IMR-90 (cell line): ENCODE results near the gene SSPN. TPM values are rescaled to one million over a fixed set of nuclear protein-coding genes. Genes with fewer than 3 reads are reported as not detected.

Source experiments
- ATAC-seq: fragments of 200-7000 bp; cut with Tn5 transposase; 2 replicates; pipeline ENCODE4 v1.9.1; 2020; ENCODE audit warnings: low read depth, mild to moderate bottlenecking, moderate library complexity
- BruUV-seq: library from RNA; stranded (reverse); fragments of 400-500 nt; replicated peaks from 2 replicates; lab custom pipeline; 2021; lab: Mats Ljungman, UMichigan
- CTCF ChIA-PET: fragments of 300-600 bp; formaldehyde crosslinking; extraction: SDS; loops from one replicate; lab custom pipeline; 2021; ENCODE audit warnings: antibody characterized with exemption; lab: Yijun Ruan, JAX
- POLR2A ChIA-PET: fragments of 300-600 bp; sonication (Branson Sonifier 250); formaldehyde crosslinking; loops from one replicate; lab custom pipeline; 2022; ENCODE audit warnings: antibody characterized with exemption; ENCODE audit not compliant: unreplicated experiment; lab: Charles Lee
- DNase-seq: peaks from one replicate; pipeline ENCODE4 v3.0.0; 2013
- H2AFZ ChIP-seq: replicated peaks from 2 replicates; pipeline ENCODE3; 2013; ENCODE audit warnings: low read length, mild to moderate bottlenecking; ENCODE audit not compliant: poor library complexity
- H2AK5ac ChIP-seq: 2 replicates; pipeline ENCODE4 v1.6.1; 2013; ENCODE audit warnings: low read depth, low read length, inconsistent platforms
- H2AK9ac ChIP-seq: replicated peaks from 2 replicates; pipeline ENCODE3; 2013; ENCODE audit warnings: mild to moderate bottlenecking, low read depth, low read length, moderate library complexity; ENCODE audit not compliant: poor library complexity
- H2BK120ac ChIP-seq: 2 replicates; pipeline ENCODE4 v1.6.1; 2013; ENCODE audit warnings: low read depth, low read length, inconsistent platforms
- H2BK15ac ChIP-seq: 3 replicates; pipeline ENCODE4 v1.6.1; 2013; ENCODE audit warnings: low read depth, low read length, inconsistent platforms
- H2BK20ac ChIP-seq: 2 replicates; pipeline ENCODE4 v1.6.1; 2013; ENCODE audit warnings: low read depth, mild to moderate bottlenecking, inconsistent platforms, low read length, moderate library complexity
- H2BK5ac ChIP-seq: 2 replicates; pipeline ENCODE4 v1.6.1; 2013; ENCODE audit warnings: mild to moderate bottlenecking, low read depth, low read length, inconsistent platforms; ENCODE audit not compliant: poor library complexity, severe bottlenecking
- H3K14ac ChIP-seq: replicated peaks from 2 replicates; pipeline ENCODE4 v1.6.1; 2013; ENCODE audit warnings: low read depth, low read length, inconsistent platforms
- H3K18ac ChIP-seq: 2 replicates; pipeline ENCODE4 v1.6.1; 2013; ENCODE audit warnings: low read depth, low read length, control low read depth
- H3K23ac ChIP-seq: 2 replicates; pipeline ENCODE4 v1.6.1; 2013; ENCODE audit warnings: low read depth, low read length, inconsistent platforms
- H3K27ac ChIP-seq: 2 replicates; pipeline ENCODE4 v1.5.1; 2013; ENCODE audit warnings: mild to moderate bottlenecking, control low read depth, low read length; ENCODE audit not compliant: insufficient read depth
- H3K27me3 ChIP-seq: 2 replicates; pipeline ENCODE4 v1.6.1; 2013; ENCODE audit warnings: low read length; ENCODE audit not compliant: control insufficient read depth, insufficient read depth
- H3K36me3 ChIP-seq: 2 replicates; pipeline ENCODE4 v1.6.1; 2013; ENCODE audit warnings: low read length, mixed read lengths; ENCODE audit not compliant: control insufficient read depth, insufficient read depth
- H3K4ac ChIP-seq: 2 replicates; pipeline ENCODE4 v1.6.1; 2013; ENCODE audit warnings: low read depth, low read length, inconsistent platforms
- H3K4me1 ChIP-seq: 2 replicates; pipeline ENCODE4 v1.6.1; 2013; ENCODE audit warnings: low read length, mixed read lengths; ENCODE audit not compliant: control insufficient read depth, insufficient read depth
- H3K4me2 ChIP-seq: 2 replicates; pipeline ENCODE4 v1.6.1; 2013; ENCODE audit warnings: low read depth, mild to moderate bottlenecking, control low read depth, low read length, moderate library complexity
- H3K4me3 ChIP-seq: 2 replicates; pipeline ENCODE4 v1.5.1; 2013; ENCODE audit warnings: low read depth, mild to moderate bottlenecking, control low read depth, low read length, moderate library complexity; ENCODE audit not compliant: insufficient read depth
- H3K56ac ChIP-seq: 2 replicates; pipeline ENCODE4 v1.6.1; 2013; ENCODE audit warnings: low read length, inconsistent platforms; ENCODE audit not compliant: insufficient read depth; ENCODE audit errors: extremely low read depth
- H3K79me1 ChIP-seq, 2 experiments: 2 replicates each; pipeline ENCODE4 v1.6.1; 2013; ENCODE audit warnings: low read length in 2 of 2, inconsistent platforms in 1 of 2, low read depth in 1 of 2
- H3K9ac ChIP-seq: 2 replicates; pipeline ENCODE4 v1.6.1; 2013; ENCODE audit warnings: low read depth, low read length, control low read depth
- H3K9me1 ChIP-seq: 2 replicates; pipeline ENCODE4 v1.6.1; 2013; ENCODE audit warnings: low read length, inconsistent platforms; ENCODE audit not compliant: insufficient read depth
- H3K9me3 ChIP-seq: 2 replicates; pipeline ENCODE4 v1.6.1; 2013; ENCODE audit warnings: low read length; ENCODE audit not compliant: control insufficient read depth, insufficient read depth
- H4K20me1 ChIP-seq: 2 replicates; pipeline ENCODE4 v1.6.1; 2013; ENCODE audit warnings: low read length, inconsistent platforms; ENCODE audit not compliant: insufficient read depth
- H4K5ac ChIP-seq: 2 replicates; pipeline ENCODE4 v1.6.1; 2013; ENCODE audit warnings: mild to moderate bottlenecking, low read depth, low read length, control low read depth
- H4K8ac ChIP-seq, 2 experiments: 2 replicates each; pipeline ENCODE4 v1.6.1; 2013; ENCODE audit warnings: low read depth in 2 of 2, low read length in 2 of 2, control low read depth in 1 of 2, inconsistent platforms in 1 of 2
- H4K91ac ChIP-seq: 2 replicates; pipeline ENCODE4 v1.6.1; 2013; ENCODE audit warnings: low read depth, low read length, inconsistent platforms; ENCODE audit not compliant: insufficient read depth
- CEBPB ChIP-seq: IDR thresholded peaks from 2 replicates; pipeline ENCODE4 v1.6.1; 2012; ENCODE audit warnings: low read depth, low read length, improper control_type of control experiment
- MAFK ChIP-seq: IDR thresholded peaks from 2 replicates; pipeline ENCODE4 v1.6.1; 2012; ENCODE audit warnings: low read depth, low read length, improper control_type of control experiment
- dilution Hi-C: fragments of 300-500 bp; cut with HindIII; formaldehyde crosslinking; loops from one replicate; pipeline ENCODE4 v1.14.3; 2018; ENCODE audit warnings: low sequenced_read_pairs; ENCODE audit not compliant: unreplicated experiment
- in situ Hi-C: fragments of 300-500 bp; cut with MboI; formaldehyde crosslinking; loops from 3 replicates; pipeline ENCODE4 v1.14.3; 2019; ENCODE audit warnings: low sequenced_read_pairs, inconsistent platforms, mixed read lengths
- intact Hi-C: fragments of 100-400 bp; cut with micrococcal nuclease; formaldehyde crosslinking; loops from 2 replicates; pipeline ENCODE4 v1.10.0; 2022
- polyA plus RNA-seq, 3 experiments: library from polyadenylated mRNA; depleted of rRNA; stranded (reverse); fragments of >200 nt; gene quantifications; 2 replicates each; pipeline ENCODE4 v1.2.3, GENCODE V29; 2012; ENCODE audit warnings: low replicate concordance in 1 of 3
- total RNA-seq: library from RNA; depleted of rRNA; stranded (reverse); fragments of >200 nt; gene quantifications from 2 replicates; pipeline ENCODE4 v1.2.3, GENCODE V29; 2012

SSPN gene
- total and polyA plus RNA-seq, 2 of the 4 experiments (the other 2 are of a cell fraction), result 3.5 to 5.6 TPM

GRCh38 chr12:26265606-26266005 lies 70.2 kb downstream of the SSPN start:
- H3K23ac ChIP-seq, result no peak overlapping the region
- dilution Hi-C loops, result no loop called here
- no peak overlapping the region for H3K56ac ChIP-seq
- H3K4ac ChIP-seq, result no peak overlapping the region
- H3K79me1 ChIP-seq, result no peaks in the 10 kb centered on the region
- TF ChIP-seq MAFK, result no peak
- no peak for TF ChIP-seq CEBPB
- H2BK15ac ChIP-seq, result no peak overlapping the region
- H2AK9ac ChIP-seq, result no peak overlapping the region
- no peak overlapping the region for H2BK5ac ChIP-seq
- H3K36me3 ChIP-seq, result no peaks in the 10 kb centered on the region
- H3K14ac ChIP-seq, result no peak overlapping the region
- H2AFZ ChIP-seq, result no peak overlapping the region
- no peak overlapping the region for H2AK5ac ChIP-seq
- no TSS peak for BruUV-seq
- no peaks in the 10 kb centered on the region for H3K4me1 ChIP-seq
- no peaks in the 10 kb centered on the region for H4K20me1 ChIP-seq
- ChIA-PET POLR2A (no interaction called here), CTCF (interaction anchor here (1.2 kb wide), 1 partner anchor 8 kb away, joined by 3 read pairs; no protein-coding TSS in a partner anchor)
- ATAC-seq (no peak), DNase-seq (no peak)
- H3K9me1 ChIP-seq, result no peaks in the 10 kb centered on the region
- no peak overlapping the region for H4K8ac ChIP-seq
- H3K4me3 ChIP-seq, result no peak overlapping the region
- no peak overlapping the region for H2BK120ac ChIP-seq
- H4K5ac ChIP-seq, result no peak overlapping the region
- no peaks in the 10 kb centered on the region; the same call in 1 of the 2 replicates for H3K27me3 ChIP-seq
- no peak overlapping the region for H4K91ac ChIP-seq
- no peak overlapping the region for H3K9ac ChIP-seq
- H3K18ac ChIP-seq, result no peak overlapping the region
- H3K4me2 ChIP-seq, result no peak overlapping the region
- H3K9me3 ChIP-seq, result peaks cover 3% of the 10 kb centered on the region
- H2BK20ac ChIP-seq, result no peak overlapping the region
- H3K27ac ChIP-seq, result no peak overlapping the region
- intact Hi-C loops, result no loop called here
- in situ Hi-C loops, result no loop called here
